Ectodermal cell (in vitro differentiated cells): ENCODE results near the gene LIME1. TPM values are rescaled to one million over a fixed set of nuclear protein-coding genes. Genes with fewer than 3 reads are reported as not detected.

Source experiments
- H3K27ac ChIP-seq: 2 replicates; pipeline ENCODE4 v1.7.0; 2013; ENCODE audit warnings: mild to moderate bottlenecking, low read depth, low read length; ENCODE audit not compliant: insufficient read depth, poor library complexity, severe bottlenecking
- H3K27me3 ChIP-seq: 2 replicates; pipeline ENCODE4 v1.7.0; 2013; ENCODE audit warnings: mild to moderate bottlenecking, low read length; ENCODE audit not compliant: insufficient read depth, control insufficient read depth, poor library complexity, severe bottlenecking
- H3K36me3 ChIP-seq: one replicate; pipeline ENCODE4 v1.7.0; 2013; ENCODE audit warnings: low read length; ENCODE audit not compliant: control insufficient read depth, insufficient read depth
- H3K4me1 ChIP-seq: one replicate; pipeline ENCODE4 v1.7.0; 2013; ENCODE audit warnings: low read length; ENCODE audit not compliant: control insufficient read depth, insufficient read depth
- H3K4me3 ChIP-seq: 2 replicates; pipeline ENCODE4 v1.7.0; 2013; ENCODE audit warnings: low read depth, low read length, control low read depth; ENCODE audit not compliant: insufficient read depth
- H3K9me3 ChIP-seq: 2 replicates; pipeline ENCODE4 v1.7.0; 2013; ENCODE audit warnings: mild to moderate bottlenecking, low read length, moderate library complexity; ENCODE audit not compliant: control insufficient read depth
- WGBS, 2 experiments: methylation state at CpG; one replicate each; pipeline ENCODE4 v1.1.7; 2013; ENCODE audit warnings: missing lambda C conversion rate in 2 of 2; 5-methylcytosine and 5-hydroxymethylcytosine counted together
- polyA plus RNA-seq, 4 experiments: library from polyadenylated mRNA; stranded (reverse); fragments of 50-300 nt; gene quantifications; one replicate each; pipeline ENCODE4 v1.2.3, GENCODE V29; 2013

Gene LIME1, protein sequence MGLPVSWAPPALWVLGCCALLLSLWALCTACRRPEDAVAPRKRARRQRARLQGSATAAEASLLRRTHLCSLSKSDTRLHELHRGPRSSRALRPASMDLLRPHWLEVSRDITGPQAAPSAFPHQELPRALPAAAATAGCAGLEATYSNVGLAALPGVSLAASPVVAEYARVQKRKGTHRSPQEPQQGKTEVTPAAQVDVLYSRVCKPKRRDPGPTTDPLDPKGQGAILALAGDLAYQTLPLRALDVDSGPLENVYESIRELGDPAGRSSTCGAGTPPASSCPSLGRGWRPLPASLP
- 8.8 TPM for polyA plus RNA-seq (2013, experiment 1 of 4)
- polyA plus RNA-seq (2013, experiment 2 of 4), result 9.6 TPM
- polyA plus RNA-seq (2013, experiment 3 of 4), result 9.3 TPM
- 11.1 TPM for polyA plus RNA-seq (2013, experiment 4 of 4)

GRCh38 chr20:63735859-63736718 lies at the start of gene LIME1:
TSS of gene LIME1 (plus strand) at chr20:63736664. CDS start at chr20:63737550, 886 bp downstream.
- H3K9me3 ChIP-seq, result no peaks in the 10 kb centered on the region
- H3K4me1 ChIP-seq, result peaks cover 19% of the 10 kb centered on the region
- 93 to 95% methylated on average over 31 of the region's 31 CpGs for WGBS, 2 experiments
- H3K27ac ChIP-seq, result no peak within 1 kb of the TSS
- peaks cover 8% of the 10 kb centered on the region for H3K36me3 ChIP-seq
- H3K27me3 ChIP-seq, result peaks cover 17% of the 10 kb centered on the region
- no peak within 1 kb of the TSS for H3K4me3 ChIP-seq

DNA sequence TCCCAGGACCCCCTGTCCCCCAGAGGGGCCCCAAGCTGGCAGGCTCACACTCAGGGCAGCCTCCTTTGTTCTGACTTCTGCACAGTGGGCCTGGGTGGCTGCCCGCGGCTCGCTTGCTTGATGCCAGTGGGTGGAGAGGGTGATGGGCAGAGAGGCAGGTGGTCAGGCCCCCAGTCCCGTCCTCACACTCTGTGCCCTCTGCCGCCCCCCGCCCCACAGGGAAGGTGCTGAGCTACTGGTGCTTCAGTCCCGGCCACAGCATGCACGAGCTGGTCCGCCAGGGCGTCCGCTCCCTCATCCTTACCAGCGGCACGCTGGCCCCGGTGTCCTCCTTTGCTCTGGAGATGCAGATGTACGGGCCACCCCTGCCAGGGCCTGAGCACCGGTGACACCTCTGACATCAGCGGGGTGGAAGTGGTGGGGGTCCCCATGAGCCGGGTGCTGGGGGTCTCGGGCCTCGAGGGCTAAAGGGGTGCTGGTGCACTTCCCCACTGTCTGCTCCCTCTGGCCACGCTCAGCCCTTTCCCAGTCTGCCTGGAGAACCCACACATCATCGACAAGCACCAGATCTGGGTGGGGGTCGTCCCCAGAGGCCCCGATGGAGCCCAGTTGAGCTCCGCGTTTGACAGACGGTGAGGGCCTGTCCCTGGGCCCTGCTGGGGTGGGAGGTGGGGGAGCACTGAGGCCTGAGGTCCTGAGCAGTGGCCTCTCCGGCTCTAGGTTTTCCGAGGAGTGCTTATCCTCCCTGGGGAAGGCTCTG lies 48.9 kb upstream of the LIME1 start:
- Histone ChIP-seq H3K4me1 (no peaks in the 10 kb centered on the region), H3K4me3 (no peak overlapping the region), H3K36me3 (no peaks in the 10 kb centered on the region), H3K27ac (no peak overlapping the region), H3K9me3 (no peaks in the 10 kb centered on the region), H3K27me3 (no peaks in the 10 kb centered on the region)
- WGBS, 2 experiments, result 94 to 95% methylated on average over 29 of the region's 29 CpGs

DNA sequence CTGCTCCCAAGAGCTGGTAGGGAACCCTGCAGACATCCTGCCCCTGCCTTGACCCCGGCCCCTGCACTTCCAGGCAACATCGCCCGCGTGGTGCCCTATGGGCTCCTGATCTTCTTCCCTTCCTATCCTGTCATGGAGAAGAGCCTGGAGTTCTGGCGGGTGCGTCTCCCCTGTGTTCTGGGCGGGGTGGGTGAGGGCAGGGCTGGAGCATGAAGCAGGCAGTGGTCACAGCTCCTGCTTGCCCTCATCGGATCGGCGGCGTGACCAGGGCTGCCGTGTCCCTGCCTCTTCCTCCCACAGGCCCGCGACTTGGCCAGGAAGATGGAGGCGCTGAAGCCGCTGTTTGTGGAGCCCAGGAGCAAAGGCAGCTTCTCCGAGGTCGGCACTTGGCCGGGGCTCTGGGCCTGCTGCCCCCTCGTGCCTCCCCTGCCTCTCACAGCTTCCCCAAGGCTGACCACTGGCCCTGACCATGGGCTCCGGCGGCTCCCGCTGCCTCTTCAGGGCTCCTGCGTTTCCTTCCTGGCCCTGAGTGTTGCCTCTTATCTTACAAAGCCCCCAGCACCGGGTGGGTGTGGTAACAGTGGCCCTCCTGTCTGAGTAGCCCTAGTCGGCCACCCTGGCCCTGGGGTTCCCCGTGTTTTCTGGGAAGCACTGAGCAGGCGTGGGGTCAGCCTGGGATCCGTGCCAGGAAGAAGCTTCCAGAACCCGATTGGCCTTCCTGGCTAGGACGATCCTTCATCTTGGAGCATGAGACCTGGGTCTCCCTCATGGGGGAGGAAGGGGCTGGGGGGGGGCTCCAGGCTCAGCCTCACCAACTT lies 48.0 kb upstream of the LIME1 start:
- Histone ChIP-seq H3K36me3 (no peaks in the 10 kb centered on the region), H3K9me3 (no peaks in the 10 kb centered on the region), H3K4me1 (no peaks in the 10 kb centered on the region), H3K4me3 (no peak overlapping the region), H3K27ac (no peak overlapping the region), H3K27me3 (no peaks in the 10 kb centered on the region)
- 94 to 95% methylated on average over 31 of the region's 31 CpGs for WGBS, 2 experiments

GRCh38 chr20:63689046-63690002 lies 47.1 kb upstream of the LIME1 start:
- WGBS, 2 experiments, result 95 to 96% methylated on average over 44 of the region's 44 CpGs
- no peak overlapping the region for H3K4me3 ChIP-seq
- H3K27ac ChIP-seq, result no peak overlapping the region
- H3K9me3 ChIP-seq, result no peaks in the 10 kb centered on the region
- no peaks in the 10 kb centered on the region for H3K36me3 ChIP-seq
- no peaks in the 10 kb centered on the region for H3K4me1 ChIP-seq
- no peaks in the 10 kb centered on the region for H3K27me3 ChIP-seq

GRCh38 chr20:63690003-63690897 lies 46.2 kb upstream of the LIME1 start:
- Histone ChIP-seq H3K27me3 (no peaks in the 10 kb centered on the region), H3K4me3 (no peak overlapping the region), H3K27ac (no peak overlapping the region), H3K9me3 (no peaks in the 10 kb centered on the region), H3K36me3 (no peaks in the 10 kb centered on the region), H3K4me1 (no peaks in the 10 kb centered on the region)
- WGBS, 2 experiments, result 94 to 95% methylated on average over 40 of the region's 40 CpGs

DNA sequence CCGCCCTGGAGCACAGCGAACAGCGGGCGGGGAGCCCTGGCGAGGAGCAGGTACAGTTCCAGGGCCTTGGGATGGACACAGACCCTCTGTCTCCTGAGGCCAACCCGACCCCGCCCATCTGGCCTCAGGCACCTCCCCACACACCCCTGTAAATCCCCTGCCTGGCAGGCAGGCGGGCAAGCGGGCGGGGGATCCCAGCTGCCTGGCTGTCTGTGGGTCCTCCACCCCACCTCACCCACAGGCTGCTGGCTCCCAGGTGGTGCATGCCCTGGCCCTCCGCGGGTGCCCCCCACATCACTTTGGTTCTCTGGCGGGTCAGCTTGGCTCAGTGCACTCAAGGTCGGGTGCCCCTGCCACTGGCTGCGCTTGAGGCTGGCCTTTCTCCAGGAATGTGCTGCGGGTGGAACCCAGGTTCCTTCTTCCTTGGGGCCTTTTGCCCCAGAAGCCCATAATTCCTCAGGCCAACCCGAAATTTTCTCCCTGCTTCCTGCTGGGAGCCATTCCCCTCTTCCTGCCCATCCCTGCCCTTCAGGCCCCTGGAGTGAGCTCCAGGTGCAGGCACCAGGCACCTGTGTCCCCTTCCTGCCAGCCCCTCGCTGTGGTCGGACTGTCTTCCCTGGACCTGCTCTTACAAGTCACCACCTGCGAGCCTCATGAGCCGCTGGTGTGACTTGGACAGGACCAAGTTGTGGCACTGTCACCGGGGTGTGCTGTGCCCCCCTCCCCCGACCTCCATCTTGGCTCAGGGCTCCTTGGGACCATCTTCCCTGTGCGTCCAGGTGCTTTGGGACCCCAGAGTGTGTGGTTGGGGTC lies 45.4 kb upstream of the LIME1 start:
- 93 to 95% methylated on average over 24 of the region's 24 CpGs for WGBS, 2 experiments
- H3K27me3 ChIP-seq, result no peaks in the 10 kb centered on the region
- no peaks in the 10 kb centered on the region for H3K4me1 ChIP-seq
- H3K36me3 ChIP-seq, result no peaks in the 10 kb centered on the region
- H3K9me3 ChIP-seq, result no peaks in the 10 kb centered on the region
- no peak overlapping the region for H3K27ac ChIP-seq
- no peak overlapping the region for H3K4me3 ChIP-seq

DNA sequence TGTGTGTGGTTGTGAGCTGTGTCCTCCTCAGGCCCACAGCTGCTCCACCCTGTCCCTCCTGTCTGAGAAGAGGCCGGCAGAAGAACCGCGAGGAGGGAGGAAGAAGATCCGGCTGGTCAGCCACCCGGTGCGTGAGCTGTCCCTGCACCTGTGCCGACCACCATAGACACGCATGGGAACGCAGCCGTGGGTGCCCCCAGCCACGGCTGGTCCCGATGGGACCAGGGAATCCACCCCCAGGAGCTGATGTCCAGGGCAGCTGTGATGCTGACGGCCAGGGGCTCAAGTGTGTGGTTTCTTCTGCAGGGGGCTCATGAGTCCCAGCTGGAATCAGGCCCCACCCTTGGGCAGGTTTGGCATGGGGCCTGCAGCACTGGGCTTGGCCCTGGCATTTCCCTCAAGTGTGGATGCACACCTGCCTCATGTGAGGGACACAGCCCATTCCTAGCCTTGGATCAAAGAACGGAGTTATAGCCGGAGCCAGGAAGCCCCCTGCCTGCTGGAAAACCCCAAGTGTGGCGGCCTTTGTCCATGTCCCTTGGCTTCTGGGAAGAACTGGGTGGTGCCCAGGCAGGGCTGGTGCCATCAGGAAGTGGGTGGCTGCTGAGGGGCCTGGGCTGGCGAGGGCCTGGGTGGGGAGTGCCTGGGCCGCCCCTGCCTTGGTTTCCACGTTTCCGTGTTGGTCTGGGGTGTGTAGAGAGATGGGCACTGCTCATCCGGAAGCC lies 44.6 kb upstream of the LIME1 start:
- peaks cover 3% of the 10 kb centered on the region for H3K4me1 ChIP-seq
- 93 to 96% methylated on average over 21 of the region's 21 CpGs for WGBS, 2 experiments
- H3K36me3 ChIP-seq, result no peaks in the 10 kb centered on the region
- no peaks in the 10 kb centered on the region for H3K9me3 ChIP-seq
- no peak overlapping the region for H3K27ac ChIP-seq
- H3K4me3 ChIP-seq, result no peak overlapping the region
- no peaks in the 10 kb centered on the region for H3K27me3 ChIP-seq
